ENCODE results near the gene SNX18.

- no peak for TF ChIP-seq CTCF (IDR thresholded peaks at IDR 0.05)
- no peak for TF ChIP-seq POLR2A (IDR thresholded peaks at IDR 0.05; ENCODE audit: low read length)
- no peak for TF ChIP-seq EP300 (IDR thresholded peaks at IDR 0.05)
- TF ChIP-seq RAD21 (conservative IDR thresholded peaks at IDR 0.05 in 1 of 2, IDR thresholded peaks at IDR 0.05 in 1 of 2): no peak
- no peak for TF ChIP-seq ELK1 (IDR thresholded peaks at IDR 0.05; ENCODE audit: low read depth, low read length)
- TF ChIP-seq CEBPB (IDR thresholded peaks at IDR 0.05): no peak
Observed at GRCh38 chr5:54556141-54556540, 38.6 kb downstream of the SNX18 start.

Measured in A549 (cell line).